GM19351 (cell line): ENCODE results near the gene REEP2.
A peak's percentile ranks its signal among the peaks of the same experiment; 100 is the strongest.
"Not testable (repeated sequence)": the region's sequence is repeated elsewhere in the genome, so short reads cannot be mapped to it uniquely, and the experiment has no call there.

Experiments
- ATAC-seq: cut with Tn5 transposase; IDR thresholded peaks from one replicate; pipeline ENCODE4 v1.9.1; 2021; ENCODE audit warnings: mild to moderate bottlenecking, moderate library complexity; ENCODE audit not compliant: unreplicated experiment

REEP2 gene

DNA sequence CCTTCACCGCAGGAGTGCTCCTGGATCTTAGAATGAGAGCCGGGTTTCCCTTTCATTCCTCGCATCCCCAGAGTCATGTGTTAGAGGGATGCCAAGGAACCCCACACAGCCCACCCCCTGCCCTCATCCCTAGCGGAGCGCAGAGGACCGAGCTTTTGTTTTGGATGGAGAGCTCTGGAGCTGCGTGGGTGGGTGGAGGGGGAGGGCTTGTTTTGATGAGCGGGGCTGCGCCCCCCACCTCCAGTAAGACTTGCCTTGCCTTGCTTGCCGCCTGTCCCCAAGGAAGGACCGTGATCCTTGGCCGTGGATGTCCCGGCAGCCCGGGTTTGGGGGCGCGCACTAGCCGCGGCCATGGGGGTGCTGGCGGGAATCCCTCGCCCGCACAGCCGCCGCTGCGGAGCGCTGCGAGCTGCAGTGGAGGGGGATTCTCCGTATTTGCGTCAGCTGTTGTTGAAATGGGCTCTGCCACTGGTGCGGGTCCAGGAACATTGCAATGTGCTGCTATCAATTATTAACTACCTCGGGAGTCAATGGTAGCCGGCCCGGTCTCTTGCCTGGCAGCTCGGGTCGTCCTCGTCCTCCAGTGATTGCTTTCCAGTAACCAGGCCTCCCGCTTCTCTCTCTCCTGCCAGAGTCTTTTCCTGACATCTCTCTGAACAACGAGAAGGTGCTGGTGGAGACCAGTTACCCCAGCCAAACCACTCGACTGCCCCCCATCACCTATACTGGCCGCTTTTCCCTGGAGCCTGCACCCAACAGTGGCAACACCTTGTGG is 27.5 kb downstream of the REEP2 start:
- ATAC-seq: no peak

- ATAC-seq: no peak
Observed at GRCh38 chr5:138466900-138467710, 28.2 kb downstream of the REEP2 start.

DNA sequence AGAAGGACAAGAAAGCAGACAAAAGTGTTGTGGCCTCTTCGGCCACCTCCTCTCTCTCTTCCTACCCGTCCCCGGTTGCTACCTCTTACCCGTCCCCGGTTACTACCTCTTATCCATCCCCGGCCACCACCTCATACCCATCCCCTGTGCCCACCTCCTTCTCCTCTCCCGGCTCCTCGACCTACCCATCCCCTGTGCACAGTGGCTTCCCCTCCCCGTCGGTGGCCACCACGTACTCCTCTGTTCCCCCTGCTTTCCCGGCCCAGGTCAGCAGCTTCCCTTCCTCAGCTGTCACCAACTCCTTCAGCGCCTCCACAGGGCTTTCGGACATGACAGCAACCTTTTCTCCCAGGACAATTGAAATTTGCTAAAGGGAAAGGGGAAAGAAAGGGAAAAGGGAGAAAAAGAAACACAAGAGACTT is 28.9 kb downstream of the REEP2 start:
- no peak for ATAC-seq

DNA sequence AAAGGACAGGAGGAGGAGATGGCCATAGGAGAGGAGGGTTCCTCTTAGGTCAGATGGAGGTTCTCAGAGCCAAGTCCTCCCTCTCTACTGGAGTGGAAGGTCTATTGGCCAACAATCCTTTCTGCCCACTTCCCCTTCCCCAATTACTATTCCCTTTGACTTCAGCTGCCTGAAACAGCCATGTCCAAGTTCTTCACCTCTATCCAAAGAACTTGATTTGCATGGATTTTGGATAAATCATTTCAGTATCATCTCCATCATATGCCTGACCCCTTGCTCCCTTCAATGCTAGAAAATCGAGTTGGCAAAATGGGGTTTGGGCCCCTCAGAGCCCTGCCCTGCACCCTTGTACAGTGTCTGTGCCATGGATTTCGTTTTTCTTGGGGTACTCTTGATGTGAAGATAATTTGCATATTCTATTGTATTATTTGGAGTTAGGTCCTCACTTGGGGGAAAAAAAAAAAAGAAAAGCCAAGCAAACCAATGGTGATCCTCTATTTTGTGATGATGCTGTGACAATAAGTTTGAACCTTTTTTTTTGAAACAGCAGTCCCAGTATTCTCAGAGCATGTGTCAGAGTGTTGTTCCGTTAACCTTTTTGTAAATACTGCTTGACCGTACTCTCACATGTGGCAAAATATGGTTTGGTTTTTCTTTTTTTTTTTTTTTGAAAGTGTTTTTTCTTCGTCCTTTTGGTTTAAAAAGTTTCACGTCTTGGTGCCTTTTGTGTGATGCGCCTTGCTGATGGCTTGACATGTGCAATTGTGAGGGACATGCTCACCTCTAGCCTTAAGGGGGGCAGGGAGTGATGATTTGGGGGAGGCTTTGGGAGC is 29.5 kb downstream of the REEP2 start:
- ATAC-seq: no peak

DNA sequence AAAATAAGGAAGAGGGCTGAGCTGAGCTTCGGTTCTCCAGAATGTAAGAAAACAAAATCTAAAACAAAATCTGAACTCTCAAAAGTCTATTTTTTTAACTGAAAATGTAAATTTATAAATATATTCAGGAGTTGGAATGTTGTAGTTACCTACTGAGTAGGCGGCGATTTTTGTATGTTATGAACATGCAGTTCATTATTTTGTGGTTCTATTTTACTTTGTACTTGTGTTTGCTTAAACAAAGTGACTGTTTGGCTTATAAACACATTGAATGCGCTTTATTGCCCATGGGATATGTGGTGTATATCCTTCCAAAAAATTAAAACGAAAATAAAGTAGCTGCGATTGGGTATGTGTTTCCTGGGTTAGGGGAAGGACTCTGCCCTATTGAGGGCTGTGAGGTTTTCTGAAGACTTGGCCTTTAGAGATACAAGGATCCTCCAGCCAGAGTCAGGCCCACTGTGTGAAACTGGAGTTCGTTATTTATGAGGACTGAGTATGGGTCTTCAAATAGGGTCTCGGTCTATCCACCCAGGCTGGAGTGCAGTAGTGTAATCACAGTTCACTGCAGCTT is 30.2 kb downstream of the REEP2 start:
- no peak for ATAC-seq

- no peak for ATAC-seq
Observed at GRCh38 chr5:138469540-138470321, 30.9 kb downstream of the REEP2 start.

GRCh38 chr5:138470322-138471051 is 31.6 kb downstream of the REEP2 start:
- ATAC-seq: no peak

- no peak for ATAC-seq
Observed at GRCh38 chr5:138471052-138471361, 32.1 kb downstream of the REEP2 start.

DNA sequence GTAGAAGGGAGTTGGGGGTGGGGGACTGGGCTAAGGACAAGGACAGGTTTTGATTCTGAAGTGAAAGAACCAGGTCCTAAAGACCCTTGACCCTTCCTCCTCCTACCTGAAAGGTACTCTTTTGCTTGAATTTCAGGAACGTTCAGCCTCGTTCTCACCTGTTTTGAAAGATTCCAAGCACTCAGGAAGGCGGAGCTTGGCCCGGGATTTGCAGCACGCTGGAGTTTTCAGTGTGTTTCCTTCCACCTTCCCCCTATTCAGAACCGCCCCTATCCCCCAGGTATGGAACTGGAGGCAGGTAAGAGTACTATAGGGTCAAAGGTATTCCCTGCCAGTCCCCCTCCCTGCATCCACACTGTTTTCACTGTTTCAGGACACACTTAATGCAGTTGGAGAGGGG is 33.5 kb downstream of the REEP2 start:
- ATAC-seq: no peak

DNA sequence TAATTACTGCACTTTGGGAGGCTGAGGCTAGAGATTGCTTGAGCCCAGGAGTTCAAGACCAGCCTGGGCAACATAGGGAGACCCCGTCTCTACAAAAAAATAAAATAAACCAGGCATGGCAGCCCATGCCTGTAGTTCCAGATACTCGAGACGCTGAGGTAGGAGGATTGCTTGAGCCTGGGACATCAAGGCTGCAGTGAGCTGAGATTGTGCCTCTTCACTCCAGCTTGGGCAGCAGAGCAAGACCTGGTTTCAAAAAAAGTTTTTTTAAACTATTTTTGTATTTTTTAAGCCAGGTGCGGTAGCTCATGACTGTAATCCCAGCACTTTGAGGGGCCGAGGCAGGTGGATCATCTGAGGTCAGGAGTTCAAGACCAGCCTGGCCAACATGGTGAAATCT is 34.3 kb downstream of the REEP2 start:
- not testable (repeated sequence) for ATAC-seq

GRCh38 chr5:138476918-138477317 is 38.1 kb downstream of the REEP2 start:
- ATAC-seq: no peak

GRCh38 chr5:138482638-138483037 is 43.8 kb downstream of the REEP2 start:
- no peak for ATAC-seq

DNA sequence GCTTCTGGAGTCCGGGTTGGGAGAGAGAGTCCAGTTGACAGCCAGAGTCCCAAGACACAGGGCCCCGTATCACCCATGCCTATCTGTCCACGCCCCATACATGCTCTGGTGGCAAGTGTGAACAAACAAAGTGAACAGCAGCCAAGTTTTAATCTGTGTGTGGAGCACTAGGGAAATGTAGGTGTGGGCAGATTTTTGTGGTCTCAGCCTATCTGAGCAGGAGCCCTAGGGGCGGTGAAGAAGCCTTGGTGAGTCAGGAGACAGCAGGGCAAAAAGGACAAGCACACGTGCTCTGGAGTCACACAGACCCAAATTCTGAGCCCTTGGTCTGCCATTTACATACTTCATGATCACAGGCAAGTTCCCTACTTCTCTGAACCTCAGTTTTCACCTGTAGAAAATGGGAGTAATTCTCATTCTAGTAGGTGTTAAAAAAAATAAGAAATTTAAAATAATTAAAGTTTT is 49.7 kb downstream of the REEP2 start:
- ATAC-seq: no peak

DNA sequence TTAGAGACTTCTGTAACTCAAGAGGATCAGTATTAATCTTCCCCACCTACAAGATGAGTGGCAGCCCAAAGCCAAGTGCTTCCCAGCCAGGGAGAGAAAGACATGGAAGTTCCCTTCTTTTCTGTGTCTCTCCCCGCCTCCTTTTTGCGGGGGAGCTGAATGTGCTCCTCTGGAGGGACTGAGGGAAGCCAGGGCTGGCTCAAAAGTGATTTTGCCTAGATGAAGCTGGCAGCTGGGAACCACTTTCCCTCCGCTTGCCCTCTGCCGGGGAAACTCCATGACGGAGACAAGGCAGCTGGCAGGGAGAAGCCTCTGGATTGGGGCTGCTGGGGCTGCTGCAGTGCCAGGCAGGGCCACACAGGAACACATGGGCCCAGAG is 50.8 kb downstream of the REEP2 start:
- no peak for ATAC-seq

DNA sequence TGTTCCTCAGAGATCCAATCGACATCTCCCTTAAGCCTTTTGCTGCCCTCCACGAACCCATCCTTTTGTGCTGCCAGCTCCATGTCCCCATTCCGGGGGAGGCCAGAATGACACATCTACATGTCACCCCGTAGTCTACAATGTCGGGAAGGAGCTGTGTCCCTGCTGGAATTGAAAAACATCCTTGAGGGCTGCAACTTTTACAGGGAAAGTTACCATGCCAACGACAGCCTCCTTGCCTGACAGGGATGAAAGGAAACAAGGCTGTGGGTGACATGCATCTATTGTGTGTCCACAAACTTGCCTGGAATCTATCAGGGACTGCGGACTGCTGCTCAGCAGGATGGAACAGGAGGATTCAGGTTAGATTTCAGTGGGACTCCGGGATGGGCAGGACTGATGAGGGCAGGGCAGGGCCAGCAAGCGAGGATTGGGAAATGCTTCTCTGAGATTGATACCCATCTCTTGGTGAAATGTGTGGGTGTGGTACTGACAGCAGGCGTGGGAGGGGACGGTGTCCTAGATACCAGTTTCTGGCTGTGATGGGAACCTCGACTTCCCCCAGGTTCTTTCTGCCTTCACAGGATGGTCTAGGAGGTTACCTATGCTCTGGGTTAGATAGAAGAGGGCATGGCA is 51.9 kb downstream of the REEP2 start:
- no peak for ATAC-seq

- no peak for ATAC-seq
Observed at GRCh38 chr5:138491284-138491648, 52.4 kb downstream of the REEP2 start.

GRCh38 chr5:138491669-138492559 is 53.1 kb downstream of the REEP2 start:
- ATAC-seq: peak; percentile 99

- ATAC-seq: no peak
Observed at GRCh38 chr5:138492560-138493045, 53.7 kb downstream of the REEP2 start.
